SU-DHL-6 (cell line): ENCODE measurements around the gene AMACR.

Experiments
- H2AFZ ChIP-seq: fragments of 200-600 bp; sonication (generic); 2 replicates; pipeline ENCODE4 v1.6.1; 2014; ENCODE audit warnings: low read depth, mild to moderate bottlenecking, moderate library complexity, mixed read lengths, antibody characterized with exemption, low read length; ENCODE audit not compliant: severe bottlenecking
- H3F3A ChIP-seq: fragments of 200-600 bp; shearing (Covaris generic); 2 replicates; pipeline ENCODE4 v1.6.0; 2016; ENCODE audit warnings: antibody characterized with exemption, mild to moderate bottlenecking; ENCODE audit not compliant: insufficient read depth
- H3K27ac ChIP-seq: fragments of 200-600 bp; sonication (generic); 2 replicates; pipeline ENCODE4 v1.5.1; 2016; ENCODE audit warnings: low read depth, mild to moderate bottlenecking, low read length, moderate library complexity, mixed read lengths
- H3K27me3 ChIP-seq: fragments of 200-600 bp; sonication (generic), shearing (Covaris generic); 2 replicates; pipeline ENCODE4 v1.6.0; 2014; ENCODE audit warnings: mild to moderate bottlenecking, low read length
- H3K36me3 ChIP-seq: fragments of 200-600 bp; sonication (generic); 2 replicates; pipeline ENCODE4 v1.6.1; 2014; ENCODE audit warnings: mild to moderate bottlenecking, low read length, mixed read lengths
- H3K4me2 ChIP-seq: fragments of 300-600, 200-600 bp; shearing (Covaris generic), sonication (generic); 2 replicates; pipeline ENCODE4 v1.6.0; 2014; ENCODE audit warnings: low read length, low read depth, mild to moderate bottlenecking; ENCODE audit not compliant: poor library complexity, severe bottlenecking
- H3K4me3 ChIP-seq: fragments of 200-600 bp; sonication (generic); 2 replicates; pipeline ENCODE4 v1.5.1; 2014; ENCODE audit warnings: antibody characterized with exemption, low read length, mild to moderate bottlenecking, mixed read lengths; ENCODE audit not compliant: insufficient read depth, poor library complexity, severe bottlenecking
- H3K79me2 ChIP-seq: fragments of 200-600 bp; sonication (generic); 2 replicates; pipeline ENCODE4 v1.6.1; 2014; ENCODE audit warnings: mild to moderate bottlenecking, low read length, moderate library complexity; ENCODE audit not compliant: insufficient read depth
- H3K9ac ChIP-seq: fragments of 200-600 bp; sonication (generic); 2 replicates; pipeline ENCODE4 v1.7.0; 2014; ENCODE audit warnings: mild to moderate bottlenecking, low read length
- H3K9me2 ChIP-seq: fragments of 200-600 bp; sonication (generic); replicated peaks from 2 replicates; pipeline ENCODE4 v1.6.1; 2014; ENCODE audit warnings: low read length; ENCODE audit not compliant: insufficient read depth
- H3K9me3 ChIP-seq: fragments of 200-600 bp; sonication (generic); 2 replicates; pipeline ENCODE4 v1.6.1; 2014; ENCODE audit warnings: low read length, mixed read lengths; ENCODE audit not compliant: insufficient read depth
- H4K20me1 ChIP-seq: fragments of 200-600 bp; sonication (generic); 2 replicates; pipeline ENCODE4 v1.6.1; 2014; ENCODE audit warnings: low read depth, mild to moderate bottlenecking, antibody characterized with exemption, low read length, moderate library complexity, mixed read lengths
- EZH2phosphoT487 ChIP-seq: fragments of 200-600 bp; sonication (generic), shearing (Covaris generic); conservative IDR thresholded peaks from 2 replicates; pipeline ENCODE4 v1.6.1; 2018; ENCODE audit warnings: mild to moderate bottlenecking, antibody characterized with exemption, low read length, moderate library complexity, mixed read lengths
- TF ChIP-seq, protein P1 (sequence below): fragments of 200-600 bp; sonication (generic); IDR thresholded peaks from one replicate; pipeline ENCODE4 v1.5.1; 2017; ENCODE audit warnings: antibody characterized with exemption, mild to moderate bottlenecking, low read length, moderate library complexity; ENCODE audit not compliant: insufficient read depth, poor library complexity, severe bottlenecking

The AMACR gene

DNA sequence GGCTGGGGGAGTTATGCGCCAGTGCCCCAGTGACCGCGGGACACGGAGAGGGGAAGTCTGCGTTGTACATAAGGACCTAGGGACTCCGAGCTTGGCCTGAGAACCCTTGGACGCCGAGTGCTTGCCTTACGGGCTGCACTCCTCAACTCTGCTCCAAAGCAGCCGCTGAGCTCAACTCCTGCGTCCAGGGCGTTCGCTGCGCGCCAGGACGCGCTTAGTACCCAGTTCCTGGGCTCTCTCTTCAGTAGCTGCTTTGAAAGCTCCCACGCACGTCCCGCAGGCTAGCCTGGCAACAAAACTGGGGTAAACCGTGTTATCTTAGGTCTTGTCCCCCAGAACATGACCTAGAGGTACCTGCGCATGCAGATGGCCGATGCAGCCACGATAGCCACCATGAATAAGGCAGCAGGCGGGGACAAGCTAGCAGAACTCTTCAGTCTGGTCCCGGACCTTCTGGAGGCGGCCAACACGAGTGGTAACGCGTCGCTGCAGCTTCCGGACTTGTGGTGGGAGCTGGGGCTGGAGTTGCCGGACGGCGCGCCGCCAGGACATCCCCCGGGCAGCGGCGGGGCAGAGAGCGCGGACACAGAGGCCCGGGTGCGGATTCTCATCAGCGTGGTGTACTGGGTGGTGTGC lies 71.4 kb downstream of the AMACR start, which contains the start of gene RXFP3:
Gene RXFP3, plus strand, starts transcription at position 6 of the 636 bp plus-strand sequence. Its CDS starts 355 bp downstream, at position 361.
- no peak within 1 kb of the TSS for H3K4me2 ChIP-seq
- no peak within 1 kb of the TSS for H2AFZ ChIP-seq
- TF ChIP-seq EZH2phosphoT487 = no peak
- TF ChIP-seq, protein P1, sequence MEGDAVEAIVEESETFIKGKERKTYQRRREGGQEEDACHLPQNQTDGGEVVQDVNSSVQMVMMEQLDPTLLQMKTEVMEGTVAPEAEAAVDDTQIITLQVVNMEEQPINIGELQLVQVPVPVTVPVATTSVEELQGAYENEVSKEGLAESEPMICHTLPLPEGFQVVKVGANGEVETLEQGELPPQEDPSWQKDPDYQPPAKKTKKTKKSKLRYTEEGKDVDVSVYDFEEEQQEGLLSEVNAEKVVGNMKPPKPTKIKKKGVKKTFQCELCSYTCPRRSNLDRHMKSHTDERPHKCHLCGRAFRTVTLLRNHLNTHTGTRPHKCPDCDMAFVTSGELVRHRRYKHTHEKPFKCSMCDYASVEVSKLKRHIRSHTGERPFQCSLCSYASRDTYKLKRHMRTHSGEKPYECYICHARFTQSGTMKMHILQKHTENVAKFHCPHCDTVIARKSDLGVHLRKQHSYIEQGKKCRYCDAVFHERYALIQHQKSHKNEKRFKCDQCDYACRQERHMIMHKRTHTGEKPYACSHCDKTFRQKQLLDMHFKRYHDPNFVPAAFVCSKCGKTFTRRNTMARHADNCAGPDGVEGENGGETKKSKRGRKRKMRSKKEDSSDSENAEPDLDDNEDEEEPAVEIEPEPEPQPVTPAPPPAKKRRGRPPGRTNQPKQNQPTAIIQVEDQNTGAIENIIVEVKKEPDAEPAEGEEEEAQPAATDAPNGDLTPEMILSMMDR = no peak
- no peaks in the 10 kb centered on the region for H3K9me3 ChIP-seq
- no peak within 1 kb of the TSS for H3K4me3 ChIP-seq
- H3K9ac ChIP-seq = no peak within 1 kb of the TSS
- H3K27me3 ChIP-seq = no peaks in the 10 kb centered on the region
- no peaks in the 10 kb centered on the region for H3K36me3 ChIP-seq
- no peaks in the 10 kb centered on the region for H3K79me2 ChIP-seq
- H3K27ac ChIP-seq = no peak within 1 kb of the TSS
- H3F3A ChIP-seq = no peaks in the 10 kb centered on the region
- H3K9me2 ChIP-seq = no peaks in the 10 kb centered on the region
- no peaks in the 10 kb centered on the region for H4K20me1 ChIP-seq
